ENCODE results near the gene DLGAP1. TPM values are rescaled to one million over a fixed set of nuclear protein-coding genes. Genes with fewer than 3 reads are reported as not detected.

The DLGAP1 gene
- total RNA-seq, 4 donors from 2014 or later, result 0.13 to 6.2 (median 0.53) TPM

DNA sequence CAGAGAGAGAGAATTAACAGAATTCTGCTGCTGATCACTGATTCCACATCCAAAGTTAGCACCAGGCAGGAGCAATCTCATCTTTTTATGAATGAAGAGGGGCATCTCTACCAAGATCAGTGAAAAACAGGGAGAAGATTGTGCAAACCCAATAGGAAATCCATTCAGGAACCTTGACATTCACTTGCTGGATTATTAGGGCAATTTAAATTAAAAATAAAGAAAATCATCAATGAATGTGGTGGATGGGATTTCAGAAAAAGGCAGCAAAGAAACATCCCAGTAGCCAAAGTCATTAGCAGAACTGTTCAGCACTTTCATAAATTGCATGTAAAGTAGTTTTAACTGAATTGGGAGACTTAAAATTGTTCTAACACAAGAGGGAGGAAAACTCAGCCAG is 581.9 kb downstream of the DLGAP1 start:
- in situ Hi-C loops (cut with MboI; ENCODE audit: low sequenced_read_pairs in 4 of 4) (no loop called here), intact Hi-C loops (cut with DNase I; ENCODE audit: low total_unique reads) (no loop called here)
- Histone ChIP-seq H3K36me3 (no peaks in the 10 kb centered on the region), H3K9me3 (no peaks in the 10 kb centered on the region), H3K4me1 (no peaks in the 10 kb centered on the region), H3K27me3 (no peaks in the 10 kb centered on the region), H3K4me3 (no peak overlapping the region), H3K27ac (no peak overlapping the region)
- no peak for ATAC-seq
- TF ChIP-seq, protein P1, sequence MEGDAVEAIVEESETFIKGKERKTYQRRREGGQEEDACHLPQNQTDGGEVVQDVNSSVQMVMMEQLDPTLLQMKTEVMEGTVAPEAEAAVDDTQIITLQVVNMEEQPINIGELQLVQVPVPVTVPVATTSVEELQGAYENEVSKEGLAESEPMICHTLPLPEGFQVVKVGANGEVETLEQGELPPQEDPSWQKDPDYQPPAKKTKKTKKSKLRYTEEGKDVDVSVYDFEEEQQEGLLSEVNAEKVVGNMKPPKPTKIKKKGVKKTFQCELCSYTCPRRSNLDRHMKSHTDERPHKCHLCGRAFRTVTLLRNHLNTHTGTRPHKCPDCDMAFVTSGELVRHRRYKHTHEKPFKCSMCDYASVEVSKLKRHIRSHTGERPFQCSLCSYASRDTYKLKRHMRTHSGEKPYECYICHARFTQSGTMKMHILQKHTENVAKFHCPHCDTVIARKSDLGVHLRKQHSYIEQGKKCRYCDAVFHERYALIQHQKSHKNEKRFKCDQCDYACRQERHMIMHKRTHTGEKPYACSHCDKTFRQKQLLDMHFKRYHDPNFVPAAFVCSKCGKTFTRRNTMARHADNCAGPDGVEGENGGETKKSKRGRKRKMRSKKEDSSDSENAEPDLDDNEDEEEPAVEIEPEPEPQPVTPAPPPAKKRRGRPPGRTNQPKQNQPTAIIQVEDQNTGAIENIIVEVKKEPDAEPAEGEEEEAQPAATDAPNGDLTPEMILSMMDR (IDR thresholded peaks at IDR 0.05 in 4 of 5, conservative IDR thresholded peaks at IDR 0.05 in 1 of 5), result no peak
- no peak for TF ChIP-seq POLR2A (IDR thresholded peaks at IDR 0.05)
- DNase-seq, result no peak

DNA sequence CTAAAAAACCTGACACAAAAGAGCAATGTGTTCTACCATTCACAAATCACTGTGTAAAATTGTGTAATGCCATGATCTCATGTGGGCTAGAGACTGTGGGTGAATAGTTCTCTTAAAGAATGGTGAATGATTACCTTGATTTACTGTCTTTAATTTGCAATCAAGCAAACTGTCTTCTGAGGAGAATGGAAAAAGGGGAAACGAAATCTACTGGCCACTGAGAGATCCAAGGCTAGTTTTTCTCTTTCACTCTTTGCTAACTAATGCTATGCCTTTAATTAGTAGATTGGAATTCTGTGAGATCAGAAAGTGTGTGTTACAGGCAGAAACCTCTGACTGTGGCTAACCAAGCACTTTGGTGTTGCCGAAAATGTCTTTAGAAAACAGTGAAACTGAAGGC is 582.5 kb downstream of the DLGAP1 start:
- intact Hi-C loops (cut with DNase I; ENCODE audit: low total_unique reads) (no loop called here), in situ Hi-C loops (cut with MboI; ENCODE audit: low sequenced_read_pairs in 4 of 4) (no loop called here)
- H3K4me3 ChIP-seq, result no peak overlapping the region
- TF ChIP-seq, protein P1 (IDR thresholded peaks at IDR 0.05 in 4 of 5, conservative IDR thresholded peaks at IDR 0.05 in 1 of 5), result no peak
- TF ChIP-seq POLR2A (IDR thresholded peaks at IDR 0.05), result no peak
- no peak overlapping the region for H3K27ac ChIP-seq
- ATAC-seq, result no peak
- H3K36me3 ChIP-seq, result no peaks in the 10 kb centered on the region
- H3K9me3 ChIP-seq, result no peaks in the 10 kb centered on the region
- H3K27me3 ChIP-seq, result no peaks in the 10 kb centered on the region
- no peak for DNase-seq
- H3K4me1 ChIP-seq, result no peaks in the 10 kb centered on the region

DNA sequence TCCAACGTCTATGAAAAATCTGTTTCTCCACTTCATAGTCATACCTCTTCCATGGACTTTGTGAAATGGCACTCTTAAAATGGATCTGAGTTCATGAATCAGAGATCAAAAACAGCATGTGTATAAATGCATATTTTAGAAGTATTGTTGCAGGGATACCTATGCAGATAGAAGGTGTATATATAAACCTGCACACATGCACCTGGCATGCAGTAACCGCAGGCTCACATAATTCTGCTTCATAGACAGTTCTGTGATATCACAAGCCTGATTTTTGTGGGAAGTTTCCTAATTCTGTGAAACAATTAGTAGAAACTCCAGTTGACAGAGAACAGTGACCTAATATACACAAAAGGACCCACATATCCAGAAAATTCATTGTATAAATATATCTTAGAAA is 583.4 kb downstream of the DLGAP1 start:
- Histone ChIP-seq H3K27me3 (no peaks in the 10 kb centered on the region), H3K27ac (no peak overlapping the region), H3K9me3 (no peaks in the 10 kb centered on the region), H3K36me3 (no peaks in the 10 kb centered on the region), H3K4me3 (no peak overlapping the region), H3K4me1 (no peaks in the 10 kb centered on the region)
- intact Hi-C loops (cut with DNase I; ENCODE audit: low total_unique reads) (loop anchor here (2.0 kb wide), 1 partner anchor 101 kb away; no protein-coding TSS in a partner anchor), in situ Hi-C loops (cut with MboI; ENCODE audit: low sequenced_read_pairs in 4 of 4) (no loop called here)
- DNase-seq (no peak), ATAC-seq (no peak)
- TF ChIP-seq POLR2A (IDR thresholded peaks at IDR 0.05), result no peak
- TF ChIP-seq, protein P1 (IDR thresholded peaks at IDR 0.05 in 4 of 5, conservative IDR thresholded peaks at IDR 0.05 in 1 of 5), result no peak

DNA sequence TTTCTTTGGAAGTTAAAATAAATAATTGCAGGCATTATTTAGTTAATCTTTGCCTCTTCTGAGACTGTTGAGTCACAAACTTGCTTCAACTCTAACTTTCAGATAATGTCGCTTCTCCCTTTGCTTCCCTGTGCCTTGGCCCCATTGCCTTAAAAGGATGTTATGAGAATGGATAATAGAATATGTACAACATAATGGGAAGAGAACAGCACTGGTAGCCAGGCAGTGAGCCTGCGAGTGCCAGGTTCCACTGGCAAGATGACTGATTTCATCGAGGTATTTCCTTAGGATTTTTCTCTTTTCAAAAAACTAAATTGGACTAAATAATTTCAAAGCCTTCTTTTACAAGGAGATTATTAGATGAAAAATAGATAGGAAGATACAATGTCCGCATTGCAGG is 584.2 kb downstream of the DLGAP1 start:
- ATAC-seq (no peak), DNase-seq (no peak)
- in situ Hi-C loops (cut with MboI; ENCODE audit: low sequenced_read_pairs in 4 of 4), result no loop called here
- Histone ChIP-seq H3K4me1 (no peaks in the 10 kb centered on the region), H3K4me3 (no peak overlapping the region), H3K27ac (no peak overlapping the region), H3K27me3 (no peaks in the 10 kb centered on the region), H3K36me3 (no peaks in the 10 kb centered on the region), H3K9me3 (no peaks in the 10 kb centered on the region)
- intact Hi-C loops (cut with DNase I; ENCODE audit: low total_unique reads), result loop anchor here (2.0 kb wide), 1 partner anchor 100 kb away; no protein-coding TSS in a partner anchor
- TF ChIP-seq, protein P1 (IDR thresholded peaks at IDR 0.05 in 4 of 5, conservative IDR thresholded peaks at IDR 0.05 in 1 of 5), result no peak
- TF ChIP-seq POLR2A (IDR thresholded peaks at IDR 0.05), result no peak

DNA sequence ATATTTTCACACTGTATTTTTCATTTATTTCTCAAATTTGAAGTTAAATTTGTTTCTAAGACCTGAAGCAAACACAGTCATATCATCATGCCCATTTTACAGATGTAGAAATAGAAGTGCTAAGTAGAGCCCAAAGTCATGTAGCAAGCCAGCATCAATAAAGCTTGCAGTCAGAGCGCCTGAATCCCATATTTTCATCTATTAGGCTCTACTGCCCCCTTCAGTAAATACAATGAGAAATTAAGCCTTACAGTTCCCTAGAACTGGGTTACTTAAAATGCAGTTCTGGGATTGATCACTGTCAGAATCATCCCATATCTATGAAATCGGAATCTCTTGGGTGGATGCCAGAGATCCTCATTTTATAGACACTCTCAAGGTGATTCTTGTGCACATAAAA is 585.3 kb downstream of the DLGAP1 start:
- DNase-seq (no peak), ATAC-seq (no peak)
- intact Hi-C loops (cut with DNase I; ENCODE audit: low total_unique reads) (loop anchor here (2.0 kb wide), 1 partner anchor 99 kb away; no protein-coding TSS in a partner anchor), in situ Hi-C loops (cut with MboI; ENCODE audit: low sequenced_read_pairs in 4 of 4) (no loop called here)
- Histone ChIP-seq H3K27me3 (no peaks in the 10 kb centered on the region), H3K4me1 (no peaks in the 10 kb centered on the region), H3K9me3 (no peaks in the 10 kb centered on the region), H3K27ac (no peak overlapping the region), H3K36me3 (no peaks in the 10 kb centered on the region), H3K4me3 (no peak overlapping the region)
- TF ChIP-seq, protein P1 (IDR thresholded peaks at IDR 0.05 in 4 of 5, conservative IDR thresholded peaks at IDR 0.05 in 1 of 5), result no peak
- no peak for TF ChIP-seq POLR2A (IDR thresholded peaks at IDR 0.05)
